SHP77 (cell line): ENCODE data around the gene AMOT.
"Not testable (repeated sequence)": the region's sequence is repeated elsewhere in the genome, so short reads cannot be mapped to it uniquely, and the experiment has no call there.

Experiments used
- DNase-seq, 2 experiments: peaks; one replicate each; lab custom pipeline; 2025; lab: John Stamatoyannopoulos, UW

Gene AMOT, protein sequence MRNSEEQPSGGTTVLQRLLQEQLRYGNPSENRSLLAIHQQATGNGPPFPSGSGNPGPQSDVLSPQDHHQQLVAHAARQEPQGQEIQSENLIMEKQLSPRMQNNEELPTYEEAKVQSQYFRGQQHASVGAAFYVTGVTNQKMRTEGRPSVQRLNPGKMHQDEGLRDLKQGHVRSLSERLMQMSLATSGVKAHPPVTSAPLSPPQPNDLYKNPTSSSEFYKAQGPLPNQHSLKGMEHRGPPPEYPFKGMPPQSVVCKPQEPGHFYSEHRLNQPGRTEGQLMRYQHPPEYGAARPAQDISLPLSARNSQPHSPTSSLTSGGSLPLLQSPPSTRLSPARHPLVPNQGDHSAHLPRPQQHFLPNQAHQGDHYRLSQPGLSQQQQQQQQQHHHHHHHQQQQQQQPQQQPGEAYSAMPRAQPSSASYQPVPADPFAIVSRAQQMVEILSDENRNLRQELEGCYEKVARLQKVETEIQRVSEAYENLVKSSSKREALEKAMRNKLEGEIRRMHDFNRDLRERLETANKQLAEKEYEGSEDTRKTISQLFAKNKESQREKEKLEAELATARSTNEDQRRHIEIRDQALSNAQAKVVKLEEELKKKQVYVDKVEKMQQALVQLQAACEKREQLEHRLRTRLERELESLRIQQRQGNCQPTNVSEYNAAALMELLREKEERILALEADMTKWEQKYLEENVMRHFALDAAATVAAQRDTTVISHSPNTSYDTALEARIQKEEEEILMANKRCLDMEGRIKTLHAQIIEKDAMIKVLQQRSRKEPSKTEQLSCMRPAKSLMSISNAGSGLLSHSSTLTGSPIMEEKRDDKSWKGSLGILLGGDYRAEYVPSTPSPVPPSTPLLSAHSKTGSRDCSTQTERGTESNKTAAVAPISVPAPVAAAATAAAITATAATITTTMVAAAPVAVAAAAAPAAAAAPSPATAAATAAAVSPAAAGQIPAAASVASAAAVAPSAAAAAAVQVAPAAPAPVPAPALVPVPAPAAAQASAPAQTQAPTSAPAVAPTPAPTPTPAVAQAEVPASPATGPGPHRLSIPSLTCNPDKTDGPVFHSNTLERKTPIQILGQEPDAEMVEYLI

DNA sequence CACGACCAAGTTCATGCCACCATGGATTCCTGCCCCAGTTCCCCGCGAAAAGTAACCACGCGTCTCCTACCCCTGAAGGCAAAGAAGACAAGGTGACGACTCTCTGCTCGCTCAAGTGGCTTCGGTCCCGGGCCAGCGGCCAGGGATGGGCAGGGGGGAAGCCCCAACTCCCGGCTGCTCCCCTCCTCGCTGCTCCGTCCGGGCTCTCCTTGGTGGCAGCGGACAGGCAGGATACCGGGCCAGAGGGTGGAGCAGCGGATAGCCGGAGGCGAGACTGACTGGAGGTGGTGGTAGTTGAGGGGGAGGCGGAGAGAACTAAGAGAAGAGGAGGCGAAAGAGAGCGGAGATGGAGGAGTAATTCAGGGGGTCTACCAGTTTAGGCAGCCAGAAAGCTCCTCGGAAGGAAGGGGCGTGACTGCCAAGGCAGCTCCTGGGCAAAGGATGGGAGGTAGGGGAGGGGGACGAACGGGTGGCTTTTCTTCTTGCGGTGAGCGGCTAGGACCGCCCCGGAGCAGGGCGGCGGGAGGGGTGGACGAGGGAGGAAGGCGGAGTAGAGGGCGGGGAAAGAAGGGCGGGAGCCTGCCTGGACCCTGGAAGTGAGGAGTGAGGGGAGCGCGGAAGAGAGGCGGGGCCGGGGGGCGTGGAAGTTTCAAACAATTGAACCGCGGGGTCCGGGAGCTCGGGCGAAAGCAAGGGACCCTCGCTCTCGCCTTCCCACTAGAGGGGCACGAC is at the start of gene AMOT:
Gene AMOT (minus strand): TSS at position 450 of the 732 bp plus-strand sequence. CDS start 17,705 bp downstream, outside the sequence.
- DNase-seq, result peak; percentile 11 to 30

DNA sequence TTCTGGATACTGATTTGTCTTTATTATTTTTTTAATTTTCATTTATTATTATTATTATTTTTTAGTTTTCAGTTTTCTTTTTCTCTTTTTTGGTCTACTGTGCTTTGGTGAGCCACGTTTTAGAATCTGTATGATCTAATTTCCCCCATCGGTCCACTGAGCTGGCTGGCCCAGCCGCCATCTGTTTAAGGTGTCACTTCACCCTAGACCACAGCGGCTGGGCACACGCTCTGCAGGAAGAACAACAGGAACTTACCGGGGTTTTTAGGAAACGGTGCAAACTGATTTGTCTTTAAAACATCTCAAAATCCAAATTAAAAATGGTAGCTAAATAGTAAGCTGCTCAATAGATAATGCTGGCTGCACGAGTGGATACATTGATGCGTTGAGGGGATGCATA is 48.8 kb upstream of the AMOT start:
- no peak for DNase-seq

DNA sequence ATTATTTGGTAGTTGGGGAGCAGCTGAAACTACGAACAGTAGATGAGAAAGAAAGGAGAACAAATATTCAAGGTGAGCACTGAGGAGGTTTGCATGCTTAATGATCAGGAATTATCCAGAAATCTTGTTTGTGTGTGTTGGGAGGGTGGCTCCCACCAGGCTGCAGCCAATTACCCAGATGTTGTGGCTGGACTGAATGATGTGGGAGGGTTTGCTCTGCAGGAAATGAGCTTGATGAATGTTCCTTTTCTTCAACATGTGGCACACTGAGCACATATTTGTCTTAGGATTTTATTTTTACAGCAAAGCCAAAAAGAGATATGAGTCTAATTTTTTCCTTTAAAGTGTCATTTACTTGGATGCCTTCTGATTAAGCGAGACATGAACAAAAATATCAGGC is 48.3 kb upstream of the AMOT start:
- DNase-seq, result no peak

DNA sequence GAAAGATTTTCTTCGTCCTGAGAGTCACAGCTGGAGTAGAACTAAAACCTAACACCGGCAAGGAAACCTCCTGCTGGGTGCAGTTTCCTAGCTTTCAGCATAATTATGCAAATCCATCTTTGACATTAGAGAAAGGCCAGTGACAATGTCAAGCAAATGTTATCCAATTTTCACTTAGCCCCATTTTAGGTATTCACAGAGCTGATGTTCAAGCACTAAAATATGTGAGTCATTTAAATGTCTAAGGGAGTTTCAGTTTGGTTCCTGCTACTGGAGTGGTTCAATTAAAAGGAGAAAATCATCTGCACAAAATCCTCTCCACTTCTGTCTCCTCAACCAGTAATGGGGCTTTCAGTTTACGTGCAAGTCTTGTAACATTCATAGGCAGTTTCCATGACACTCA is 37.1 kb upstream of the AMOT start:
- DNase-seq, result no peak

DNA sequence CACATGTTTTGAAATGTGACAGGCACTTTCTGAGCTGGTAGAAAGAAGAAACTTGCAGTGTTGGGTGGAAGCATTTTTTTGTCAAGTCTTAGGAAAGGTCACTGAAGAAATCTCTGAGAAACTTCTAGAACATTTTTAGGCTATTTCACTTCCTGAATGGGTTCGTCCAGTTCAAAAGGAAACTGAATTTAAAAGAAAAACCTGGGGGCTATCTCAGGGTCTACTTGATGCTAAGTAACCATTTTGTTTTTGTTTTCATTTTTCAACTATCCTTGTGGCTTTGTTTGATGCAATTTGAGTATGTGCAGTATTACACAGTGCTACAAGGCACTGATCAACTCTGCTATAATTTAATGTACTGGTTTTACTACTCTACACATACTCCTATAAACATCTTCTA is 34.0 kb upstream of the AMOT start:
- no peak for DNase-seq

DNA sequence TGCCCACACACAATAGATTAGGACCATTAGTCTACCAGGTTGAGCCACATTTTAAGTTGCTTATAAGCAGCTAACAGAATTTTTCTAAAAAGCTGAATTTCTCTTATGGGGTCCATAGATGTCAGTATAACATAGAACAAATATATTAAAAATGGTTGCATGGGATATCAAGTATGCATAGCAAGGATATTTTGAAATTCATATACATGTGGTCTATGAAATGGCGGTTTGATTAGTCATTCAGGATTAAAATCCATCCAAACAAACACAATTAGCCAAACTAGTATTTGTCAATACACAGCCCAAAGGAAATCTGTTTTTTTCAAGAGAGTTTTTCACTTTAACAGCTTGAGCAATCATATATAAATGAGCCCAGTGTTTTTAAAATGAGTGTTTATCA is 33.5 kb upstream of the AMOT start:
- DNase-seq, result no peak

DNA sequence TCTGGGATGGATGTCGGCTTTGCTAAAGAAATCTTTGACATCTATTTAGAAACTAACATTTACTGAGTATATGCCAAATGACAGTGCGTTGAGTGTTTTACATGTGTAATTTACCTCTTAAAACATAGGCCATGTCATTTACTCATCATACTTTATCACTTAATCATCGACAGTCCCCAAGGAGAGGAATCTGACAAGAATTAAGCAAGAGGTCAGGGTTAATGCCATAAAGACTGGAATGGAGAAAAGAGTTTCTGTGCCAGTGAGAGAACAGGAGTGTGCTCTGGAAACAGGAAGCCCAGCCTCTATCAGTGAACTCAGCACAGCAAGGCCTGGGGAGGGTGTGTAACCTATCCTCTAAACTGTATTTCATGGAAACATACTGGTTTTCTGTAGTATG is 28.0 kb upstream of the AMOT start:
- DNase-seq, result no peak

DNA sequence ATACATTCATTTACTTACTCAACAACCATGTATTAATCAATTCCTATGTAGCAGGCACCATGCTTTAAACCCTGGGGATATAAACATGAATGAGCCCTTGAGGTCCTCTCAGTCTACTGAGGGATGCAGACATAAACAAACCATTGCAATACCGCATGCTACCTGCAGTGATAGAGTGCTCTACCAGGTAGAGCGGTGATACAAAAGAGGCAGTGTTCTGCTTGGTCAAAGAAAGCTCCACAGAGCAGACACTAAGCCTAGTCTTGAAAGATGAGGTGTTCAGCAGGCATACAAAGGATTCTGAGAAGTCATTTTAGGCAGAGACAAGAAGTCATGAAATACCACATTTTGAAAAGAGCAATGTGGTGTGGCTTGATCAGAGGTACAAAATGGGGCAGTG is 26.9 kb upstream of the AMOT start:
- DNase-seq, result no peak

DNA sequence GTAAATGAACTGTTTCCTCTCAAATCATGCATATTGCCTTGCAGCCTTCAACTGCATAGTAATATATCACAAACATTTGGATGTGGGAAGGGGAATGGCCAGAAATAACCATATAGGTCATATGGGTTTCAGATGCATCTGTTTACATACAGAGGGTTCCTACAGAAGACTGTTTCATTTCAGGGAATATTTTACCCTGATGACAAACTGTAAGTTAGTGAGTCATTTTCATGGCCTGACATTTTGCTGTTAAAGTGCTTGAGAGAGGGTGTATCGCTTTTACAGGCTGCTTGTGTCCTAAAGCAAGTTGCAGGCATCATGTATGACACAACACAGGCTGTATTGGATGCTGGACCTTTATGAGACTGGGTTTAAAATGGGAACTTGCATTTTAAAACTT is 25.5 kb upstream of the AMOT start:
- DNase-seq, result no peak

DNA sequence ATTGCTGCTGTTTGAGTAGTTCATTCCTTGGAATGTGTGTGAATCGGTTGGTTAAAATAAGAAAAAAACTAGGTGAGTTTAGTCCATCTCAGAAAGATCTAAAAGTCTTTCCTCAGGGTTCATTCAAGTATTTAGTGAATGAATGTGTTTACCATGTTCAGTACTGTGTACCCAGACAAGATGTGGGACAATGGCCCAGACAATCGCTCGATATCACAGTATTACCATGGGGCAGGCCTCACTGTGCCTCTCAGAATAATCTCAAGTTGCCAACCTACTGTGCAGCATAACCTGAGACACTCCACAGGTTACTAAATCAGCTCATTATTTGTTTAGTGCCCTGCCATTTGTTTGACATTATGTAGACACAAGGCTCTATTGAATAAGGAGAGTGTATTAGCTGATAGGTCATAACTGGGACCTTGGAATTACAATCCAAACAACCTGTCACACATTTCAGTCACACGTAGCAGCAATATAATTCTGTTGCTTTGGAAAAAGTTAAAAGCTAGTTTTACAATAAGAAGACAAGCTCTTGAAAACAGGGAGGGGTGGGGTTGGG is 24.9 kb upstream of the AMOT start:
- DNase-seq, result no peak

DNA sequence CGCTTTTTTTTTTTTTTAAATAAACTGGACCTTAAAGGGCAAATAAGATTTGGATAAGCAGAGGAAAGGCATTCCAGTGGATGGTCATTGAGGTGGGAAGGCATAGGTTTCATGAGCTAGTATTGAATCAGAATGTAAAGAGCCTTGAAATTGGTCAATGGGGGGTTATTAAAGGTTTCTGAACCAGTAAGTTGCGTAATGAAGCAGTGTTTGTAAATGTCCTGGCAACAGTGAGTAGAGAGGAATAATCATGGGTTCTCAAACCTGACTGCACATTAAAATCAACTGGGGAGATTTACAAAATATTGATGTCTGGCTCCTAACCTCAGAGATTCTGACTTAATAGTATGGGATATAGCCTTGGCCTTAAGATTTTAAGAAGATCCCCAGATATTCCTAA is 23.2 kb upstream of the AMOT start:
- DNase-seq, result no peak

DNA sequence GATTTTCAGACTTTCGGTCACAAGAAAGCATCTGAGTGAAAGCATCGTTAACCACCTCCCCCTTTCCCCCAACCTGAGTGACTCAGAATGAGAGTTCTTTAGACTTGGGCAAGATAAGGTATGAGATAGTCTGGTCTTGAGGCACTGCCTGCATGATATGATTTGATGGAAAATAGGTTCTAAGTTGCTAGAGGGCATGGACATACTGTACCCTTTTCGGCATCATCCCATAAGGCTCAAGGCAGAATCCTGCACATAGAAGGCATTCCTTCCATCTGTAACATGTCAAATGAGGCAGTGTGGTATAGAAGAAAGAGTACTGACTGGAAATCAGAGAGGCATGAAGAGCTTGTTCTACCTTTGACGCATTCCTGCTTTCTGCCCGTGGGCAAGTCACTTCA is 16.8 kb upstream of the AMOT start:
- no peak for DNase-seq

DNA sequence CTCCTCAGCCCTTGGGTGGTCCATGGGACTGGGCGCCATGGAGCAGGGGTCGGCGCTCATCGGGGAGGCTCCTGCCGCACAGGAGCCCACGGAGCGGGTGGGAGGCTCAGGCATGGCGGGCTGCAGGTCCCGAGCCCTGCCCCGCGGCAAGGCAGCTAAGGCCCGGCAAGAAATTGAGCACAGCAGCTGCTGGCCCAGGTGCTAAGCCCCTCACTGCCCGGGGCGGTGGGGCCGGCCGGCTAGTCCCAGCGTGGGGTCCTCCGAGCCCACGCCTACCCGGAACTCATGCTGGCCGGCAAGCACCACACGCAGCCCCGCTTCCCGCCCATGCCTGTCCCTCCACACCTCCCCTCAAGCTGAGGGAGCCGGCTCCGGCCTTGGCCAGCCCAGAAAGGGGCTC is 14.3 kb upstream of the AMOT start:
- not testable (repeated sequence) for DNase-seq

DNA sequence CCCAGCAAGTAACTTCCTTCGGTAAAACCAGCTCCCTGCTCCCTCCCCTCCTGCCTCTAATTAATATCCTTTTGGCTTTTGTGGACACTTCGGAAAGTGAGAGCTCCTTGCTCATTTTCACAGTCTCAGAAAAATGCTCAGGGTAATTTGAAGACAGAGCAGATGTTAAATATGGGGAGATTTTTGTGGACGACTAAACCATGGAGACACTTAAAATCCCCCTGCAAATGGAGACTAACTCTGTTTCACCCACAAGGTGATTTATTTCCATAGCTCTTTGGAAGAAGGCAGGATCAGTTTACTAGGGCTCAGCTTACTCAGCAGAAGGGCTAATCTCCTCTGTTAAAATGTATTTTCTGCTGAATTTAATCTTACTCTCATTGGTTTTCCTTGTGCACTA is 12.2 kb upstream of the AMOT start:
- no peak for DNase-seq

DNA sequence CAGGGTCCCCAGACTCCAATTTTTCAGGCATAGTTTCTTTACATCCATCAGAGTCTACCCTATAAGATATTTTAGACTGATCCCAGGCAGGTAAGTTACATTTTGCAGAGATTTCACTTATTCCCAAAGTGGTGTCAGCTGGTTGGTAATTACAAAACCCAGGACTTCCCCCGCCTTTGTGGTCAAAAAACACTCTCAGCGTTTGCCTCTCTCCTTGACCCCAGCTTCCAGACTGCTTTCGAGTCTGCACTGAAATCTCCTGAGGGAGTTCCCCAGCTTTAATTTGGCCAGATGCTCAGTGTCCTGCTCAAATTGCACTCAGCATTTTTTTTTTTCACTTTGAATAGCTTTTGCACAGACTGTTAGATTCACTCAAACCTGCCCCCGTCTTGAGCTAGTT is 11.2 kb upstream of the AMOT start:
- no peak for DNase-seq

DNA sequence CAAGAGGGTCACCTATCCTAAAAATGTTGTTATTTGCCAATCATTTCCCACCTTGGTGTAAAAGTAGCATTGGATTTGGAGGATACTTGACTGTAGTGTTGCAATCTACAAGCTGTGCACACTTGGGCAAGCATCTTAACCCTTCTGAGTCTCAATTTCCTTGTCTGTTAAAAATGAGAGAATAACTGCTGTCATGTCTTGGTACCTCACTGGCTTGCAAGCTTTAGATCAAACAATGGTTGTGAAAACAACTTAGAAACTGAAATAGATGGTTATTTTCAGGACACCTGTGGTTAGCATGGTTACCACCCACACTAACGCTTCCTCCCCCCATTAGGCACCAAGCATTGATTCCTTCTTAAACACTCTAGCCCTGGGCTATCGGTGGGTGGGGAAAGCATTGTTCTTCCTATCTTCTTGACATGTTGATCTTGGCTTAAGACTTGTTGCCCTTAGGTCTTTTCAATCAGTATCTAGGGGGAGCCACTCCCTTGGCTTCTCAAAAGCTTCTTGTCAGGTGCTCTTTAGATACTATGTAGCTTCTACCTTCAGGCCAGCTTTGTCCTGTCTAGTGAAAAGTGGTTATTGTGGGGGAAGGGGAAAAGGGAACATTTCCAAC is 10.6 kb upstream of the AMOT start:
- no peak for DNase-seq

DNA sequence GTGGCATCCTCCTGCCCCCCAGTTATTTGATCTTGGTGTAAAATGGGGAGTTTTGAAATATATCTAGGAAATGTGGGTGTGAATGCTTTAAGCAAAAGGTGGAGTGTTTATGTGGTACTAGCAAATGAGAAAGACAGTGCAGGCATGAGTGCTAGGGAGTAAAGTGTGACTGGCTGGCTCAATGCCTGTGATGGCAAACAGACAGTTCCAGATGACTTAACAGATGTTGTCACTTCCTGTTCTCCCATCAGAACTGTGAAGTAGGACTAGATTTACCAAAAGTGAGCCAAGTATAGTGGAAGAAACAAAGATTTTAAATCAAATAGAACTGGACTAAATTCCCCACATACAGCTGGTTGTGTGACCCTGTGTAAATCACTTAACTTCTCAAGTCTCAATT is 8.4 kb upstream of the AMOT start:
- no peak for DNase-seq

DNA sequence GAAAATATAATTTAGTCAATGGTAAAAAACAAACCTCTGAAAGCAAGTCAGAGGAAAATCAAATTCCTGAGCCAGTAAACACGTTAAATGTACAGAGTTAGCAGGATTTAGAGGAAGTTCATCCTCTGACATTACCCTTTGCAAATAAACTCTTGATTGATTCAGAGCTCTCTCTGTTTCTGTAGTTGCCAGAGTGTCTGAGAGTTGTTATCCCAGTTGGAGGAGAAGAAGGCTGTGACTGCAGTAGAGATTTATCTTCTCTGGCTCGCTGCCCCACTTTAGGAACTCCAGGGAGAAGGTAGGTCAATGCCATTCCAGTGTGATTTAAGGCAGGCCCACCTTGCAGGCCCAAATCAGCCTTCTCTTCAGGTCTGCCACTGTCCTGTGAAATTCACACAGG is 6.2 kb upstream of the AMOT start:
- no peak for DNase-seq

DNA sequence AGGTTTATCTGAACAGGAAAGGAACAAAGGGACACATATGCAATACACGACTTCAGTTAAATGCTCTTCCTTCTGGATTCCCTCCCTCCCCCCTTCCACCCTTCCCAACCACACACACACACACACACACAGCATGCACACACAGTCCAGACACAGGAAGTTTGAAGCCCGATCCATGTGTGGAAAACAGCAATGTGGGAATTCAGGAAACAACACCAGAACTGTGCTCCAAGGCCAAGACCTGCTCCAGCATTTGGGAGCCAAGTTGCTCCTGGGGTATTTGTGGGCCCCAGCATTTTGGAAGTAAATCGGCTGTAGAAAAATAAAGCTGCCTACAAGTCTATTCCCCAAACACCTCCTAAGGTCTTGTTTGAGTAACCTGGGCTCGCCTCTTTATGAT is 5.6 kb upstream of the AMOT start:
- no peak for DNase-seq

DNA sequence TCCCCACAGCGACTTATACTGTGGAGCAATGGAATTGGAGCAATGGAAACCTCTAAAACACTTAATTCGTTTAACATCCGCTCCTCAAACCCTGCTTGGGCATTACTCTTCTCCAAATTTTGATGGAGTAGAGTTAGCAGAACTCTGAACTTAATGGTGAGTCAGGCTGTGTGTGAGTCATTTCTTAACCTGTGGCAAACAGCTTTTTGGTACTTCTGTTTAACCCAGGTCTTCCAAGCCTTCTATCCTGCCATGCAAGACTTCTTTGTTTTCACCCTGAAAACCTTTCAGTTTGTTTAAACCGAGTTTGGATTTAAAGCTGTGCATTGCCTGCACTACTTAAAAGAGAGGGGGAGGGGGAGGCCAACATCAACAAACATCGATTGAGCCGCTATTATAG is 3.6 kb upstream of the AMOT start:
- DNase-seq, result no peak

DNA sequence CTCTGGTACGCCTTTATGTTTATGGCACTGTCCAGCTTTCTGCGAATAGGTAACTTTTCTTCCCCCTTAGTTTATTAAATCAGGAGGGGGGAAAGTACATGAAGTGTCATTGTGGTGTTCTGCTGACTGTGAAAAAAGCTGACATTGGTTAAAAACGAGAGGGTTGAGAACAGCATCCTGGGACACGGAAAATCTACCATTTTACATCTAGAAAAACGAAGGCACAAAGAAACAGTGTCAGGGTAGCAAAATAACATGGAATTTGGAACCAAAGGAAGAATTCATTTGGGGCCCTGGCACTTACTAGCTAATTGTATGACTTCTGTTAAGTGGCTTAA is 1.2 kb upstream of the AMOT start:
- DNase-seq, result no peak
